K562 (cell line): ENCODE data around the gene CLCN5. TPM values are rescaled to one million over a fixed set of nuclear protein-coding genes. Genes with fewer than 3 reads are reported as not detected.

Experiments
- EP400 ChIP-seq: fragments of 450-650 bp; IDR thresholded peaks from 2 replicates; pipeline ENCODE4 v1.6.1; 2017; ENCODE audit warnings: antibody characterized with exemption, mild to moderate bottlenecking, moderate library complexity
- ESRRA ChIP-seq: fragments of 450-650 bp; IDR thresholded peaks from 2 replicates; pipeline ENCODE4 v1.6.1; 2014; ENCODE audit warnings: low read depth, mild to moderate bottlenecking, moderate library complexity, borderline replicate concordance
- EWSR1 ChIP-seq: fragments of 450-650 bp; IDR thresholded peaks from 2 replicates; pipeline ENCODE4 v1.6.1; 2018; ENCODE audit warnings: borderline replicate concordance, mild to moderate bottlenecking, low read depth, moderate library complexity; ENCODE audit not compliant: partially characterized antibody
- POLR2G ChIP-seq: fragments of 200-400 bp; formaldehyde crosslinking; IDR thresholded peaks from 2 replicates; pipeline ENCODE4 v1.6.1; 2017; ENCODE audit warnings: low read depth, mild to moderate bottlenecking, antibody characterized with exemption, low read length, moderate library complexity
- PTRF ChIP-seq: fragments of 450-650 bp; IDR thresholded peaks from 2 replicates; pipeline ENCODE4 v1.6.1; 2016; ENCODE audit warnings: mild to moderate bottlenecking, missing genetic modification characterization, missing compliant biosample characterization
- RFX7 ChIP-seq: fragments of 250-450 bp; sonication (Bioruptor Pico); IDR thresholded peaks from 2 replicates; pipeline ENCODE4 v1.5.1; 2021; ENCODE audit warnings: mild to moderate bottlenecking
- RNF2 ChIP-seq: sonication (generic); IDR thresholded peaks from 2 replicates; pipeline ENCODE4 v1.6.1; 2016
- SOX6 ChIP-seq: fragments of 450-650 bp; IDR thresholded peaks from 2 replicates; pipeline ENCODE4 v1.6.1; 2014; ENCODE audit warnings: mild to moderate bottlenecking
- TEAD1 ChIP-seq, 2 experiments: fragments of 450-650 bp in 1 of 2; sonication (generic) in 1 of 2; formaldehyde crosslinking; IDR thresholded peaks; 2 replicates each; pipeline versions ENCODE4 v1.4.0 to v1.8.0; 2020 to 2022; ENCODE audit warnings: mild to moderate bottlenecking in 2 of 2, missing genetic modification reagents in 1 of 2
- TOE1 ChIP-seq, 2 experiments: fragments of 450-650 bp in 1 of 2; sonication (generic) in 1 of 2; formaldehyde crosslinking in 1 of 2; IDR thresholded peaks; 2 replicates each; pipeline versions ENCODE4 v1.7.1 to v1.8.0; 2016 to 2022; ENCODE audit warnings: borderline replicate concordance in 2 of 2, mild to moderate bottlenecking in 2 of 2, antibody characterized with exemption in 1 of 2, inconsistent platforms in 1 of 2, low read depth in 1 of 2, missing genetic modification reagents in 1 of 2, moderate library complexity in 1 of 2
- ZNF551 ChIP-seq: fragments of 250-450 bp; sonication (Bioruptor Pico); IDR thresholded peaks from 2 replicates; pipeline ENCODE4 v1.5.0; 2021; ENCODE audit warnings: mild to moderate bottlenecking, moderate library complexity
- ZNF778 ChIP-seq: fragments of 450-650 bp; formaldehyde crosslinking; IDR thresholded peaks from 2 replicates; pipeline ENCODE4 v1.4.0; 2020; ENCODE audit warnings: mild to moderate bottlenecking, moderate library complexity
- polyA plus RNA-seq, 8 experiments: library from polyadenylated mRNA; depleted of rRNA in 4 of 8; stranded (reverse) in 5 of 8; unstranded in 3 of 8; fragments of >200 nt; fragmentation: Nextera tagmentation in 2 of 8; fragmentation: Illumina TruSeq in 1 of 8; extraction: Ambion mirVana in 2 of 8; extraction: Trizol in 1 of 8; gene quantifications; 2 replicates each; pipeline versions ENCODE4 v1.2.1 to v1.2.3, GENCODE V29; 2011 to 2014; ENCODE audit warnings: inconsistent platforms in 1 of 8, missing spikeins in 1 of 8
- total RNA-seq, 7 experiments: library from RNA; depleted of rRNA in 6 of 7; stranded (reverse); fragments of >200 nt in 6 of 7; fragmentation: Illumina TruSeq in 2 of 7; extraction: Trizol in 2 of 7; gene quantifications; 2 replicates each; pipeline versions ENCODE4 v1.2.1 to v1.2.3, GENCODE V29; 2011 to 2021; ENCODE audit warnings: low replicate concordance in 1 of 7
- TF ChIP-seq, protein P1 (sequence below): fragments of 450-650 bp; IDR thresholded peaks from 2 replicates; pipeline ENCODE4 v1.6.1; 2016
- TF ChIP-seq, protein P2 (sequence below), 2 experiments: fragments of 450-650 bp; formaldehyde crosslinking in 1 of 2; IDR thresholded peaks; 2 replicates each; pipeline versions ENCODE4 v1.4.0 to v1.6.1; 2014 to 2020; ENCODE audit warnings: mild to moderate bottlenecking in 2 of 2, borderline replicate concordance in 1 of 2, low read depth in 1 of 2
- TF ChIP-seq, protein P3 (sequence below): fragments of 450-650 bp; IDR thresholded peaks from 2 replicates; pipeline ENCODE4 v1.6.1; 2016; ENCODE audit warnings: borderline replicate concordance
- TF ChIP-seq, protein P4 (sequence below): fragments of 250-450 bp; sonication (Bioruptor Pico); IDR thresholded peaks from 2 replicates; pipeline ENCODE4 v1.6.1; 2021; ENCODE audit warnings: mild to moderate bottlenecking

The CLCN5 gene
- total and polyA plus RNA-seq, 9 of the 15 experiments (the other 6 are each of a cell fraction or from before 2014, with no cell fraction given): 0.94 to 11.8 (median 7.1) TPM

DNA sequence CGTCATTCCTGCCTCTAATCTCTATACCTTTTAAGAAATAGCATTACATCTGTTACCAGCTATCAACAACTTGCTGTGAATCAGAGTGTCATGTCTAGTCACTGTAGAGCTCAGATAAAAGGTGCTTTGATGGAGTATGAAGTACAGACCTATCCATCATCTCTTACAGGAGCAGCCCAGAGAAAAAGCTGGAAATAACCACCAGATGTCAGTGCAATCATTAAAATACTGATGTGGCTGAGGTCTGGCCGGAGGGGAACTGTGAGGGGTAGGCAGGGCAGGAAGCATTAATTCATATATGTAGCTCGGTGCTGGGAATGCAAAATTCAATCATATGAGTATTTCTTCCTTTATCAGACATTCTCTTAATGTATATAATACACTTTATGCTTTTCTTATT lies 177.8 kb downstream of the CLCN5 start (continued):
- TF ChIP-seq SOX6: no peak
- no peak for TF ChIP-seq RNF2
- TF ChIP-seq PTRF (tag): no peak
- TF ChIP-seq TOE1 (IDR thresholded peaks at IDR 0.05; ENCODE audit: borderline replicate concordance): no peak
- no peak for TF ChIP-seq TOE1 (CRISPR knock-in tag; IDR thresholded peaks at IDR 0.05; ENCODE audit: borderline replicate concordance, low read depth)
- TF ChIP-seq POLR2G: no peak
- no peak for TF ChIP-seq RFX7 (CRISPR knock-in tag)
- no peak for TF ChIP-seq EP400
- TF ChIP-seq, protein P1, sequence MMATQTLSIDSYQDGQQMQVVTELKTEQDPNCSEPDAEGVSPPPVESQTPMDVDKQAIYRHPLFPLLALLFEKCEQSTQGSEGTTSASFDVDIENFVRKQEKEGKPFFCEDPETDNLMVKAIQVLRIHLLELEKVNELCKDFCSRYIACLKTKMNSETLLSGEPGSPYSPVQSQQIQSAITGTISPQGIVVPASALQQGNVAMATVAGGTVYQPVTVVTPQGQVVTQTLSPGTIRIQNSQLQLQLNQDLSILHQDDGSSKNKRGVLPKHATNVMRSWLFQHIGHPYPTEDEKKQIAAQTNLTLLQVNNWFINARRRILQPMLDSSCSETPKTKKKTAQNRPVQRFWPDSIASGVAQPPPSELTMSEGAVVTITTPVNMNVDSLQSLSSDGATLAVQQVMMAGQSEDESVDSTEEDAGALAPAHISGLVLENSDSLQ: 0 out of 2 replicates have a peak, but pooled peaks have one; percentile 25
- no peak for TF ChIP-seq ZNF551
- TF ChIP-seq EWSR1: no peak
- TF ChIP-seq, protein P2, sequence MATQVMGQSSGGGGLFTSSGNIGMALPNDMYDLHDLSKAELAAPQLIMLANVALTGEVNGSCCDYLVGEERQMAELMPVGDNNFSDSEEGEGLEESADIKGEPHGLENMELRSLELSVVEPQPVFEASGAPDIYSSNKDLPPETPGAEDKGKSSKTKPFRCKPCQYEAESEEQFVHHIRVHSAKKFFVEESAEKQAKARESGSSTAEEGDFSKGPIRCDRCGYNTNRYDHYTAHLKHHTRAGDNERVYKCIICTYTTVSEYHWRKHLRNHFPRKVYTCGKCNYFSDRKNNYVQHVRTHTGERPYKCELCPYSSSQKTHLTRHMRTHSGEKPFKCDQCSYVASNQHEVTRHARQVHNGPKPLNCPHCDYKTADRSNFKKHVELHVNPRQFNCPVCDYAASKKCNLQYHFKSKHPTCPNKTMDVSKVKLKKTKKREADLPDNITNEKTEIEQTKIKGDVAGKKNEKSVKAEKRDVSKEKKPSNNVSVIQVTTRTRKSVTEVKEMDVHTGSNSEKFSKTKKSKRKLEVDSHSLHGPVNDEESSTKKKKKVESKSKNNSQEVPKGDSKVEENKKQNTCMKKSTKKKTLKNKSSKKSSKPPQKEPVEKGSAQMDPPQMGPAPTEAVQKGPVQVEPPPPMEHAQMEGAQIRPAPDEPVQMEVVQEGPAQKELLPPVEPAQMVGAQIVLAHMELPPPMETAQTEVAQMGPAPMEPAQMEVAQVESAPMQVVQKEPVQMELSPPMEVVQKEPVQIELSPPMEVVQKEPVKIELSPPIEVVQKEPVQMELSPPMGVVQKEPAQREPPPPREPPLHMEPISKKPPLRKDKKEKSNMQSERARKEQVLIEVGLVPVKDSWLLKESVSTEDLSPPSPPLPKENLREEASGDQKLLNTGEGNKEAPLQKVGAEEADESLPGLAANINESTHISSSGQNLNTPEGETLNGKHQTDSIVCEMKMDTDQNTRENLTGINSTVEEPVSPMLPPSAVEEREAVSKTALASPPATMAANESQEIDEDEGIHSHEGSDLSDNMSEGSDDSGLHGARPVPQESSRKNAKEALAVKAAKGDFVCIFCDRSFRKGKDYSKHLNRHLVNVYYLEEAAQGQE (IDR thresholded peaks at IDR 0.05; ENCODE audit: borderline replicate concordance): peak; percentile 73
- TF ChIP-seq, protein P2 (CRISPR knock-in tag; IDR thresholded peaks at IDR 0.05; ENCODE audit: low read depth): no peak
- TF ChIP-seq, protein P3, sequence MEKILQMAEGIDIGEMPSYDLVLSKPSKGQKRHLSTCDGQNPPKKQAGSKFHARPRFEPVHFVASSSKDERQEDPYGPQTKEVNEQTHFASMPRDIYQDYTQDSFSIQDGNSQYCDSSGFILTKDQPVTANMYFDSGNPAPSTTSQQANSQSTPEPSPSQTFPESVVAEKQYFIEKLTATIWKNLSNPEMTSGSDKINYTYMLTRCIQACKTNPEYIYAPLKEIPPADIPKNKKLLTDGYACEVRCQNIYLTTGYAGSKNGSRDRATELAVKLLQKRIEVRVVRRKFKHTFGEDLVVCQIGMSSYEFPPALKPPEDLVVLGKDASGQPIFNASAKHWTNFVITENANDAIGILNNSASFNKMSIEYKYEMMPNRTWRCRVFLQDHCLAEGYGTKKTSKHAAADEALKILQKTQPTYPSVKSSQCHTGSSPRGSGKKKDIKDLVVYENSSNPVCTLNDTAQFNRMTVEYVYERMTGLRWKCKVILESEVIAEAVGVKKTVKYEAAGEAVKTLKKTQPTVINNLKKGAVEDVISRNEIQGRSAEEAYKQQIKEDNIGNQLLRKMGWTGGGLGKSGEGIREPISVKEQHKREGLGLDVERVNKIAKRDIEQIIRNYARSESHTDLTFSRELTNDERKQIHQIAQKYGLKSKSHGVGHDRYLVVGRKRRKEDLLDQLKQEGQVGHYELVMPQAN: no peak
- no peak for TF ChIP-seq ZNF778
- TF ChIP-seq, protein P4, sequence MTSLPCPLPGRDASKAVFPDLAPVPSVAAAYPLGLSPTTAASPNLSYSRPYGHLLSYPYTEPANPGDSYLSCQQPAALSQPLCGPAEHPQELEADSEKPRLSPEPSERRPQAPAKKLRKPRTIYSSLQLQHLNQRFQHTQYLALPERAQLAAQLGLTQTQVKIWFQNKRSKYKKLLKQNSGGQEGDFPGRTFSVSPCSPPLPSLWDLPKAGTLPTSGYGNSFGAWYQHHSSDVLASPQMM (CRISPR knock-in tag): no peak
- TF ChIP-seq ESRRA: no peak
- no peak for TF ChIP-seq TEAD1 (CRISPR knock-in tag; IDR thresholded peaks at IDR 0.05)
